ENCODE data around the gene OGFRL1.
"Not testable (repeated sequence)": the region's sequence is repeated elsewhere in the genome, so short reads cannot be mapped to it uniquely, and the experiment has no call there.

Gene OGFRL1

DNA sequence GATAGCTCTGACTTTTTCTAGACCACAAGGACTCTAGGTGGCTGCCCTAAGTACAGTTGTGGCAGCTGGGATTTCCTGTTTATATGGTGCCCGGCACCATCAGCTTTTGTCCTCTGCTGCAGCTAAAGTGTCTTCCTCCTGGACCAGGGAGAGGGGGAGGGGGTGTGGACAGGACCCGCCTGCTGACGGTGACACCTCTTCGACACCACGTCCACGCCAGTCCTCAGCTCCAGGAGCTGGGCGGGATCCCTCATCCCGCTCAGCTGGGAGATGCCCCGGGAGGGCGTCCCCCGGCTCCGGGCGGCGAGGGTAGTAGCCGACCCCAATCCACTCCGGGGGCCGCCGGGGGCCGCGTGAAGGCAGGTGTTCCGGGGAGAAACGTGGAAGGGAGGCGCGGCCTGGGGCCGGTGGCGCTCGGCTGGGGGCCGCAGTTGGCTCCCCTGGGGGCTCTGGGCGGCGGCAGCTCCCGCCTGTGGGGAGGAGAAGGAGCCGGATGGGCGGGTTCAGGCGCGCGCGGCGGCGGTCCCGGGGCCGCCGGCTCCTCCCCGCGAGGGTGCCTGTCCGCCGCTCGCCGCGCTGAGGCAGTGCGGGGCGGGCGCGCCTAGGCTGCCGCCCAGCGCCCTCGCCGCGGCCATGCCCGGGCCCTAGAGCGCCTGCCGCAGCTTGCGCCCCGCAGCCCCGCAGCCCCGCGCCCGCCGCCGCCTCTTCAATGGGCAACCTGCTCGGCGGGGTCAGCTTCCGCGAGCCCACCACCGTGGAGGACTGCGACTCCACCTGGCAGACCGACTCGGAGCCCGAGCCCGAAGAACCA, at the start of gene OGFRL1:
Gene OGFRL1, plus strand, starts transcription at position 584 of the 811 bp plus-strand sequence. Its CDS starts 126 bp downstream, at position 710.
- in situ Hi-C loops (cut with HindIII; ENCODE audit: low sequenced_read_pairs): no loop called here

GRCh38 chr6:71239694-71240093, 48.9 kb upstream of the OGFRL1 start:
- in situ Hi-C loops (cut with HindIII; ENCODE audit: low sequenced_read_pairs): no loop called here

DNA sequence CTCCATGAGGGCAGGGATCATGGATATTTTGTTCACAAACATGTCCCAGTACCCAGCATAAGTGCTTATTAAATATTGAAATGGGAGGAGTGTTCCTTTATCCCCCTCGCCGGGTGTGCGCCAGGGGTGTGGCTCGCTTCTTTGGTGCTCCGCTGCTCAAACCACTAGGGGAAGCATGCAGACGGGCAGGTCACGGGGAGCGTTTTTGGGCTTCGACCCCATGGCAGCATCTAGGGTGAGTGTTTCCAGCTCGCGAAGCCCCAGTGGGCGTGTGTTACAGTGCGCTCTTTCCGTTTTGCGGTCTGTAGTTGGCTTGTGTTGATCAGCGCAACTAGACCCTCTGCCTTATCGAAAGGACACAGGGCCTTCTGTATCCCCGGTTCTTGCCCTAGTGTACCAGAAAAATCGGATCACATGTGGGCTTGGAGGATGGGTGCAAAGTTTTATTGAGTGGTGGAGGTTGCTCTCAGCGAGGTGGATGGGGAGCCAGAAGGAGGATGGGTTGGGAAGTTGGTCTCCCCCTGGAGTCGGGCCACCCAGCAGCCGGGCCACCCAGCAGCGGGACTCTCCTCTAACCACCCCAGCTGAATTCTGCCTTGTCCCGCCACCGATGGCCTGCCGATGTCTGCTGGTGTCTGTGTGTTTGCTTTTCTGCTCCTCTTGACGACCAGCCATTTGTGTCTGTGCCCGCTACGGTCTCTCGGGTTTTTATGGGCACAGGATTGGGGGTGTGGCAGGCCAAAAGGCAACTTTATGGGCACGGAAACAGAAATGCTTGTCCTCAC, 43.2 kb upstream of the OGFRL1 start:
- in situ Hi-C loops (cut with HindIII; ENCODE audit: low sequenced_read_pairs): no loop called here

GRCh38 chr6:71246596-71246995, 42.0 kb upstream of the OGFRL1 start:
- in situ Hi-C loops (cut with HindIII; ENCODE audit: low sequenced_read_pairs): no loop called here

- in situ Hi-C loops (cut with HindIII; ENCODE audit: low sequenced_read_pairs): no loop called here
Observed at GRCh38 chr6:71248306-71248765, 40.3 kb upstream of the OGFRL1 start.

DNA sequence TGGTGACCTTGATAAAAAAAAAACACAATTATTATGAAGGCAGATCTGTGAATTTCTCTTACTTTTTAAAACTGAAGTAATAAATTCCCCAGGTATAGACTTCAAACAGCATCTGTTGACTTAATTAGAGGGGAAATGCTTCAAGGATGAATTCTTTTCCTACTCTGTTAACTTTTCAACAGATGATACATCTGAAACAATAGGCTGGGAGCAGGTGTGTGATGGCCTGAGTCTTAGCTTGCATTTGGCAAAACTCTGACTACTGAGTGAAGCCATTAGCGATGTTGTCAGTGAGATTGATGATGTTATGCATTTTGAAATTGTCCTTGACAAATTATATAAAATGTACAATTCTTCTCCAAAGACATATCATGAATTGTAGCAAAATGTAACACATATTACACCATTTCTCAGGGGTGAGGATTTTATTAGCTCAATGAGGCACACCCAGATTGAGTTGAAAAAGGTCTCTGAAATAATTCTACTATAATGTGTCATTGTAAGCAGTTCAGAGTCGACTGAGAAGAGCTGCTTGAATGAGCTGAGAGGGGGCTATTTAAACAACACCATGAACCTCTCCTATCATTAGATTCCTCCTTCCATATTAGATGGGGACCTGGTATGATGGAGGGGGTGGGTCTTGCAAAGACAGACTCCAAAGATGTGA, 39.6 kb upstream of the OGFRL1 start:
- in situ Hi-C loops (cut with HindIII; ENCODE audit: low sequenced_read_pairs): no loop called here

DNA sequence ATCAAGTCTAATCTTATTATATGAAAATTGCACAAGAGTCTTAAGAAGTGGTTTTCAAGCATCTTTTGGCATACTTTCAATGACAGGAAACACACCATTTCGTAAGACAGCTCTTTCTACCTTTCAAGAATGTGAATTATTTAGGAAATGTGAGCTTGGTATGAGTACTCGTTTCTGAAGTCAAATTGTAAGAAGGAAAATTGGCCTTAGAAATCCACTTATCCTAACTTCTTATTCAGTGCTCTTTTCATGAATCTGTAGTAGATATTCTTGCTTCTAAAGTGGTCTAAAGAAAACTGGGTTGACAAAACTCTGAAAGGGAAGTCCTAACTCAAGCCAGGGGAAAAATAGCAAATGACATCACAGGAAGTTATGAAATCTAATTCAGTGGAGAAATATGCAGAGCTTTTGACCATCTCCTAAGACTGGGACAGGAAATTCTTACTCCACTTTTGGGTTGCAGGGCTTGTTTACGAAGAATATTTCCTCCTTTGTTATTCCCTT, 38.5 kb upstream of the OGFRL1 start:
- in situ Hi-C loops (cut with HindIII; ENCODE audit: low sequenced_read_pairs): no loop called here

DNA sequence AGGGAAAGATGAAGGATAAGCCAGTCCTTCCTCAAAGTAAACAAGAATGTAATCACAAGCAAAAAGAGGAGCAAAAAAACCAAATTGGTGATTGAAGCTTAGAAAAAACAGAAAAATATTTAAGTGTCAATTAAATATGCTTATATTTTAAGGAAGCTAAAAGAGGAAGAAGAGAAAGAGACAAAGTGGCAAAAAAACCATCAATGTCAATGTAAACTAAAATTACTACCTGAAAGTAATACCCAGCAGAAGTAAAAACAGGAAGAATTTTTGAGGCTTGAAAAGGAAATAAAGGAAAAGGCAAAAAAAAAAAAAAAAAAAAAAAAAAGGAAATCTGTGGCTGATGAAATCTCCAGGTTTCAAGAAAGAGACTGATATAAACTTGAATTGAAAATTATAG, 36.2 kb upstream of the OGFRL1 start:
- in situ Hi-C loops (cut with HindIII; ENCODE audit: low sequenced_read_pairs): no loop called here

GRCh38 chr6:71252960-71253359, 35.7 kb upstream of the OGFRL1 start:
- in situ Hi-C loops (cut with HindIII; ENCODE audit: low sequenced_read_pairs): no loop called here

- in situ Hi-C loops (cut with HindIII; ENCODE audit: low sequenced_read_pairs): no loop called here
Observed at GRCh38 chr6:71254323-71254722, 34.3 kb upstream of the OGFRL1 start.

- in situ Hi-C loops (cut with HindIII; ENCODE audit: low sequenced_read_pairs): no loop called here
Observed at GRCh38 chr6:71258078-71258866, 30.3 kb upstream of the OGFRL1 start.

DNA sequence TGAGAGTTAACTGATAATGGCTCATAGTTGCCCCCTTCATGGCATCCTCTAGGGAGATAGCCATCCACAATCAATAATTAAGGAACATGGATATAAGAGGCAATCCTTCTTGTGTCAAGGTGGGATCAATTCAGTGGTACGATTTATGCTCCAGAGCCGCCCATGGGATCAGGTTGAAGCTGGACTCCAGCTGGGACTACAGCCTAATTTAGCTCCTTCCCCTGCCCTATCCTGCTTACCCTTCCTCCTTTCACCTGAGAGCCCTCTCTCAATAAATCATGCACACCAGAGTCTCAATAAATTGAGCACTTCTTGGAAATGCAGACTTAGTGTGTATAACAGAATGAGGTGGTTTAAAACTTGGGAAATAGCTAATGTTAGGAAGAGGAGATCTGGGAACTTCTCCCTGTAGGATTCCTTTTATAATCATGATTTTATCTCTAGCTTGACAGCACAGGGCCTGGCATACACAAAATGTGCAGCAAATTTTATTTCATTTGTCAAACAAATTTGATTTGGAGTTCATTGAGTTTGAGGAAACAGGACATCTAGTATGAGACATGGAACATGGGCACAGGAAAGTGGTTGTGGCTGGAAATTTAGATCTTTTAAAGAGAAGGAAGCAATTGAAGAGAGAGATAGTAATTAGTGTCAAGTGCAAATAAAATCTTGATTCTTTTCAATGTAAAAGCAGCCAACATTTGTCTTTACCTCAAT, 28.6 kb upstream of the OGFRL1 start:
- in situ Hi-C loops (cut with HindIII; ENCODE audit: low sequenced_read_pairs): no loop called here

- in situ Hi-C loops (cut with HindIII; ENCODE audit: low sequenced_read_pairs): no loop called here
Observed at GRCh38 chr6:71262914-71263313, 25.7 kb upstream of the OGFRL1 start.

DNA sequence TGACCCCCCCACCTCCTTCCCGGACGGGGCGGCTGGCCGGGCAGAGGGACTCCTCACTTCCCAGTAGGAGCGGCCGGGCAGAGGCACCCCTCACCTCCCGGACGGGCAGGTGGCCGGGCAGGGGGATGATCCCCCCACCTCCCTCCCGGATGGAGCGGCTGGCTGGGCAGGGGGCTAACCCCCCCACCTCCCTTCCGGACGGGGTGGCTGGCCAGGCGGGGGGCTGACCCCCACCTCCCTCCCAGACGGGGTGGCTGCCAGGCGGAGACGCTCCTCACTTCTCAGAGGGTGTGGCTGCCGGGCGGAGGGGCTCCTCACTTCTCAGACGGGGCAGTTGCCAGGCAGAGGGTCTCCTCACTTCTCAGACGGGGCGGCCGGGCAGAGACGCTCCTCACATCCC, 22.2 kb upstream of the OGFRL1 start:
- in situ Hi-C loops (cut with HindIII; ENCODE audit: low sequenced_read_pairs): not testable (repeated sequence)

DNA sequence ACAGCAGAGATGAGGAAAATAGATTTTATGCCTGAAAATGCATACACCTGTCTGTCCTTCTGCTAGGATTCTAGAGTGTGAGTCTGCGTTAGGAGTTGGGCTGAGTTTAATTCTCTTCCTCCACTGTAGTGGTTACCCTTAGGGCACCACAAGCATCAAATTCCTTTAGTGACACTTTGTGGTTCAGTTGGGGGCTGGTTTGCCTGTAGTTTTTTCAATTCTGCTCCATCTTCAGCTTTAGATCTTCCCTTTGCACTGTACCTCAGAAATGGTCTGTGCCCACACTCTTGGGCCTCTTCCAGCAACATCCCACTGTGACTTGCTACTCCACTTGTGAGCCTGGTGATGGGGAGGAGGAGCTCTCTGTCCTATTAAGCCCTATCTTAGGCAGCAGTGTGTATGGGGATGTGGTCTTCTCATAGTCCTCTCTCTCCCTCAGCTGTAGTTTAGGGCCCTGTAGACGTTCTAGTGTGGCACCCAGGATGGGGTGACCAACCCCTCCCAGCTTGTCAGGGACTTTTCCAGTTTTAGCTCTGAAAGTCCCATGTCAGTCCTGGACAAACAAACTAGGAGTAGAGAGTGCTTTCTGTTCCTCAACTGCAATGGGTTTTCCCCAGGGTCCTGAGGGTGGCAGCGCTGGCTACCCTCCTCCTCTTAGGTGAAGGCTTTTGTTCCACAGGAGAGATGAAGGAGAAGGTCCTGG, 19.7 kb upstream of the OGFRL1 start:
- in situ Hi-C loops (cut with HindIII; ENCODE audit: low sequenced_read_pairs): no loop called here

- in situ Hi-C loops (cut with HindIII; ENCODE audit: low sequenced_read_pairs): no loop called here
Observed at GRCh38 chr6:71277926-71278600, 10.5 kb upstream of the OGFRL1 start.

GRCh38 chr6:71279321-71279720, 9.3 kb upstream of the OGFRL1 start:
- in situ Hi-C loops (cut with HindIII; ENCODE audit: low sequenced_read_pairs): no loop called here

DNA sequence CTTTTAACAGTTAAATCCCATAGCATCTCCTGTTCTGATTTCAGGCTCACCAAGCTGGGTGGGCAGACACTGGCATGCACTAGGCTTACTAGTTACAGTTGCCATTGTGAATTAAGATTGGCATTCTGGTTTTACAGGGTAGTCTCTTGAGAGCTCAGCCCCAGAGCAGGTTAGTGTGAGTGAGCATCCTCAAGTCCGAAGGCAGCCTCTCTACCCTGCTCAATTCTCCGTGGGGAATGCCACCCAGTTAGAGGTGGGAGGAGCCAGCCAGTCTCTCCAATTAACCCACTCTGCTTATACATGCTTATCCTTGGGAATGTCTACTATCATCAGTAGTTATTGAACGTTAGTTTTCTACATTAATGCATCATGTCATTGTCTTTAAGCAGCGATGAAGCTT, 8.9 kb upstream of the OGFRL1 start:
- in situ Hi-C loops (cut with HindIII; ENCODE audit: low sequenced_read_pairs): no loop called here

DNA sequence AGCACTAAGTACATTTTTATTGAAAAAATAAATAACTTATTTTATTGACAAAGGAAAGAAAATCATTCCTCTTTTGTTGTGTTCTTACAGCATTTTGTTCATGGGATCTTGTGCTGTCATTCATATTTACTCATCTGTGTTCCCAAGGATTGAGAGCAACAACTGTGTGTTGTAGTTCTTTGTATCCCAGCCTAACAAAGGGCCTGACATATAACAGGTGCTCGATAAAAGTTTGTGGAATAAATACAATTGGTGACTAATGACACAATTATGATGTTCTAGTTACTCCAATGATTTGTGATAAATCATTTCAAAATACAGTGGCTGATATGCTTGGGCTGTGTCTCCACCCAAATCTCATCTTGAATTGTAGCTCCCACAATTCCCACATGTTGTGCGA, 7.9 kb upstream of the OGFRL1 start:
- in situ Hi-C loops (cut with HindIII; ENCODE audit: low sequenced_read_pairs): no loop called here
